Stimulated activated CD8-positive, alpha-beta memory T cell treated with anti-CD3 and anti-CD28 coated beads, Interleukin-4, amount 100 ng/mL, for 48 hours (primary cell): ENCODE results near the gene PHAF1.

ENCODE experiments used
- DNase-seq: peaks from one replicate; pipeline ENCODE4 v3.0.0-alpha.2; 2020

PHAF1 gene

DNA sequence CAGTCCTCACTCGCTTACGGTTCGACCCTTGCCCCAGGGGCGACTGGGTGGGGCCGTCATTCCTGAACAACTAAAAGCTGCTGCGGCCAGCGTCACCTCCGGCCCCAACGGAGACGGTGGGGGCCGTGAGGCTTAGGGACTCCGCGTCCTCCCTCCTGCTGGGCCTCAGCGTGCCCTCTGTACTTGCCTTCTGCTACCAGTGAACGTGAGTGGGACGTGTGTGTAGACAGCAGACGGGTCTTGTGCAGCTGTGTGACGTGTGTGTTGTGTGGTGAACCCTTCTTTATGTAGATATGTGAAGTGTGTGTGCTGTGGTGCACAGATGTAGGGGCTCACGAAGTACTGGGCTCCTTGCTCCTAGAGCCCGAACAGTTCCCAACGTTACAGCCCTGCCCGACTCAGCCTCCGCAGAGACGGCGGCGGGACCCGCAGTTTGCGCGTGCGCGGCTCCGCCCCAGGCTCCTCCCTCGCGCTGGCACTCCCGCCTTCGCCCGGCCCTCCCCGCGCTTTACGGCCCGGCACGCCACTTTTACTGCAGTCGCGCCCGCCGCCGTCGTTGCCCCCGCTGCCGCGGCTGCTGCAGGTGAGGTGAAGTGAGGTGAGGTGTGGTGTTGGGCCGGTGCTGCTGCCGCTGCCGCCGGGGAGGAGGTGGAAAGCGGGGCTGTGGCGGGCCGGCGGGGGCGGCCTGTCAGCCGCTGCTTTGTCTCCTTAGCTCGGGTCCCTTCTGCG, at the start of gene PHAF1:
Gene PHAF1, plus strand, starts transcription at position 535 of the 729 bp plus-strand sequence. CDS start 235 bp downstream, outside the sequence.
- DNase-seq = peak; percentile 99

DNA sequence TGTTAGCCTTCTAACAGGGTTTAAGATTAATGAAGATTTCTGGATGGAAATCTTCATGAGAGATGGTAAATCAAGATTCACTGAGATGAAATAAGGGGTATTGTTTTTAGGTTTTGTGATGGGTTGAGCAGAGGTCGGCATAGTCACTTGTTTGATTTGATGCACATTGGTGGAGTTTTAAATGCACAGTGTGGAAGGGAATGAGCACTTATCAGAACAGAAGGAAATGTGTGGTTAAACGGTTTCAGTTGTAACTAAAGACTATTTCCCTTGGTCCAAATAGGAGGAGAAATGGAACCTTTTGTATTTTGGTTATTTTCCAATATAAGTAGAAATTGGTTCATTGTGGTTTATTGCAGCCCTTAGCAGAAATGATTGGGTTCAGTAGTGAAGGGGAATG, 46.7 kb upstream of the PHAF1 start:
- DNase-seq = no peak

DNA sequence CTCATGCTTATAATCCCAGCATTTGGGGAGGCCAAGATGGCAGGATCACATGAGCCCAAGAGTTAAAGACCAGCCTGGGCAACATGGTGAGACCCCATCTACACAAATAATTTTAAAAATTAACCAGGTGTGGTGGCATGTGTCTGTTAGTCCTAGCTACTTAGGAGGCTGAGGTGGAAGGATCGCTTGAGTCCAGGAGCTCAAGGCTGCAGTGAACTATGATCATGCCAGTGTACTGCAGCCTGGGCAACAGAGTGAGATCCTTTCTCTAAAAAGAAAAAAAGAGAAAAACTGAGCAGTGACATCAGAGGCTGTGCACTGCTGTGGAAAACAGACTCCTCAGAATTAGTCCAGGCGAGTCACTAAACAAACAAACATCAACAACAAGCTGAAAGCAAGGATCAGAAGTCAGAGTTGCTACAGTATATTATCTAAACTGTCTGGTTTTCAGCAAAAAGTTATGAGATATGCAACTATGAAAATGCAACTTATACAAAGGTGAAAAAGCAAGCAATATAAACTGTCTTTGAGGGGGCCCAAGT, 41.5 kb upstream of the PHAF1 start:
- no peak for DNase-seq

DNA sequence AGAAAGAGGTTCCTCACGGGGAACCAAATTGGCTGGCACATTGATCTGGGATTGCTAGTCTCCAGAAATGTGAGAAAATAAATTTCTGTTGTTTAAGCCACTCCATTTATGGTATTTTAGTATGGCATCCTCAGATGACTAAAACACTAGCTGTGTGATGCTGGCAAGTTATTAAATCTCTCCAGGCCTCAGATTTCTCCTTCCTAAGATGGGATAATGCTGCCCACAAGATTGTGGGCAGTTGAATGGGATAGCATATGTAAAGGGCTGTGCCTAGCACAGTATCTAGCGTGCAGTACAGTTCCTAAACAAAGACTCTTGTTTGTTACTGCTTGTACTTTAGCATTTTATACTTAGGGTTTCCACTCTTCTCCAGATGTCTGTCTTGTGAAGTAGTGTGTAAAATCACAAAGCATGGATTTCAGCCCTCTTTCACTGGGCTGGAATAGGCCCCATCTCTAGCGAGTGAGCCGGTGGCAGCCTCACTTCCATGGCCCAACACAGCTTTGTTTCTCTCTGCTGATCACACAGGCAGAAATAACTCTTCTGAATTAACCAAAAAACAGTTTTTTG, 38.2 kb upstream of the PHAF1 start:
- DNase-seq = no peak

DNA sequence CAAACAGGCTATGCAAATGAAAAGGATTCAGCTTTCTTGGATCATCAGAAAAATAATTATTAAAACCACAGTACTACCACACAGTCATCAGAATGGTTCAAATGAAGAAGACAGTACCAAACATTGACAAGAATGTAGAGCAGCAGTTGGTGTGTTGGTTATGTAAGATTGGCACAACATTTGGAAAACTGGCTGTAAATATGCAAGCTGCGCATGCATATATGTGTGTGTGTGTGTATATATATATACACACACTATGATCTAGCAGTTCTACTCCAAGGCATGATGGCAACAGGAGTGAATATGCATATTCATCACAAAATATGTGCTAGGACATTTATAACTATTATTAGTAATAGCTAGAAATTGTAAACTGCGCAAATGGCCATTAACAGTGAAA, 34.4 kb upstream of the PHAF1 start:
- DNase-seq = no peak

DNA sequence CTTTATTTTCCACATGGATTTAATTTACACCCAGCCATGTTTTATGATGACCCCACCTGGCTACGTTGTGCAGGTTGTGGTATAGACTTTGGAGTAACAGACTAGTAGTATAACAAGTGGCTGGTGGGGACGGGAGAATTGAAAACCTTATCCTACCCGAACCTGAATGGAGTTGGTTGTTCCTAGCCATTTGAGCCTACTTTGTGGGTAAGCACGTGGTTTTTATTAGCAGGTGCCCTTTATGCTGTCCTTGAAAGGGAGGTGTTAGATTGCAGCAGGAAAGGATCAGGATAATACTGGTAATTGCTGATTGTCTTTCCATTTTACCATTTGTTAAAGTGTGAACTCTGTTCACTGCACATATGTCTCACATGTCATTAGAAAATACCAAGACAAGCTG, 31.9 kb upstream of the PHAF1 start:
- no peak for DNase-seq

DNA sequence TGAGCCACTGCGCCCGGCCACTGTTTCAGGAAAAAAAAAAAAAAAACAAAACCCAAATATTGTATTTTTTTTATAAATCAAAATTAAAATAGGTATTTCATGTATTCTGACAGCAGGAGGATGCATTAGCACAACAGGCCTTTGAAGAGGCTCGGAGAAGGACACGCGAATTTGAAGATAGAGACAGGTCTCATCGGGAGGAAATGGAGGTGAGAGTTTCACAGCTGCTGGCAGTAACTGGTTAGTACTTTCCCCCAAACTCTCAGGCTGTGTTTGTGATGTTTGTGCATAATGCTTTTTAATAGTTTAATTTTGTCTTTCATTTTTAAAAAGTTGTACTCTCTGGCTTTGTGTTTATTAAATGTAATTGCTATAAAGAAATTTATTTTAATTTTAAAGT, 27.6 kb upstream of the PHAF1 start:
- no peak for DNase-seq

DNA sequence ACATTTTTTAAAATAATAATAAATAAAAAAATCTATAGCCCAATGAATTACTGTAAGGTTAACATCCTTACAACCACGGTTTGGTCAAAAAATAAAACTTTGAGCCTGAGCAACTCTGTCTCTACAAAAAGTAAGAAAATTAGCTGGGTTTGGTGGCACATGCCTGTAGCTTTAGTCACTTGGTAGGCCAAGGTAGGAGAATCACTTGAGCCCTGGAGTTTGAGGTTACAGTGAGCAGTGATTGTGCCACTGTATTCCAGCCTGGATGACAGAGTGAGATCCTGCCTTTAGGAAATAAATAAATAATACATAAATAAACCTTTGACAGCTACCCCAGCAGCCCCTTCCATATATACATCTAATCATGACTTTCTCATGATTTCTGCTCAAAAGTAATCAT, 26.9 kb upstream of the PHAF1 start:
- no peak for DNase-seq

DNA sequence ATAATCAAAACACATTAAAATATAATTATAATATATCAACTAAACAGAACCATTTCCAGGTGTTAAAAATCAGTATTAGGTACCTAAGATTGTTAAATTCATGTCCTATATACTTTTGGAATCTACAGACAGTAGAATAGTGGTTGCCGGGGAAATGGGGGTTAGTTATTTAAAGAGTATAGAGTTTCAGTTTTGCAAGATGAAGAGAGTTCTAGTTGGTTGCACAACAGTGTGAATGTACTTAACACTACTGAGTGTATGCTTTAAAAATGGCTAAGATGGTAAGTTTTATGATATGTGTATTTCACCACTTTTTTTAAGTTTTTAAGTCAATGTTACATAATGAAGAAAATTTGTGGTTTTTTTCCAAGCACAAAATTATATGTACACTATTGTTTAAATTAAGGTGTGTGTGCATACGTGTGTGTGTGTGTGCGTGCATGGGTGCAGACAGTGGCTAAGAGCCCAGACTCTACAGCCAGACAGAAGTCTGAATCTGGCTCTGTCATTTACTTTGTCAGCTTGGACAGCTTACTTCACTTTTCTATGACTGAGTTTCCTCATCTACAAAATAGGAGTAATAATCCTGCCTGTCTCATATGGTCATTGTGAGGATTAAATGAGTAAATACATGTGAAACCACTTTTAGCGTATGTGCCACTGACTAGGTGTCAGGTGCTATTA, 25.3 kb upstream of the PHAF1 start:
- DNase-seq = no peak

DNA sequence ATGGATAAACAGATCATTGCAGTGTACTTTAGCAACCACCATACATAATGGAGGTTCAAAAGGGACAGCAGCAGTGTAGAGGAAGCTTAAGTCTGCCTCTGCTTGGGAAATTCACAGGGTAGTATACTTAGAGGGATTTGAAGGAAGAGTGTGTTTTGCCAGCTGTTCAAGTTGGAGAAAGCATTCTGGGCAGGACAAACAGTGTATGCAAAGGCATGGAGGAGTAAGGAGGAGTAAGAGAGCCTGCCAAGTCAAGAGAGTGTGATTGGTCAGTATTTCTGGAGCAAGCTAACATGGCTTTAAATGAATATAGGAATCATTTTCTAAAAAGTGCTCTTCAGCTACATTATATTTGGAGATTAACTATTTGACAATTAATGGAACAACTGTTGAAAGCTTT, 22.9 kb upstream of the PHAF1 start:
- no peak for DNase-seq

DNA sequence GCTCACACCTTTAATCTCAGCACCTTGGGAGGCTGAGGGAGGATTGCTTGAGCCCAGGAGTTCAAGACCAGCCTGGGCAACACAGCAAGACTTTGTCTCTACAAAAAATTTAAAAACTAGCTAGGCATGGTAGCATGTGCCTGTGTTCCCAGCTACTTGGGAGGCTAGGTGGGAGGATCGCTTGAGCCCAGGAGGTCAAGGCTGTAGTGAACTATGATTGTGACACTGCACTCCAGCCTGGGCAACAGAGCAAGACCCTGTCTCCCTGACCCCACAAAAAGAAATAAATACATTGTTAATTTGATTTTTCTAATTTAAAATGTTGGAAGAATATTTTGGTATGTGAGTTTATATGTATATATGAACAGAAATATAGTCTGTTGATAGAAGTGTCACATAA, 22.4 kb upstream of the PHAF1 start:
- DNase-seq = no peak

DNA sequence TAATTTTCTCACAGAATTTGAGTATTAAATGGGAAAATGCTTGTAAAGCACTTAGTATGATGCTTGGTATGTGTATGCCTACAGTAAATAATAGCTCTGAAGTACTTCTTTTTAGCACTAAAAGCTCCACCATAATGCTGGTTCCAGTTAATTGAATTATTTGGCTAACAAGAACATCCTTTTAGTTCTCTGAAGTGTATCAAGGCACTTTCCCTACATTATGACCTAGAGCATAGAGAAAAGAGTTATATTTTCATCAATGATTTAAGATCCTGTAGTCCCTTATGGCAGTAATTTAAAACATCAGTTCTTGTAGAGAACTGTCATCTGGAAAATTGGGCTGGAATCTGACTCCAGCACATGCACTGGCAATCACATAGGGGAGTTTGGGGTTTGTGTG, 21.9 kb upstream of the PHAF1 start:
- DNase-seq = no peak

DNA sequence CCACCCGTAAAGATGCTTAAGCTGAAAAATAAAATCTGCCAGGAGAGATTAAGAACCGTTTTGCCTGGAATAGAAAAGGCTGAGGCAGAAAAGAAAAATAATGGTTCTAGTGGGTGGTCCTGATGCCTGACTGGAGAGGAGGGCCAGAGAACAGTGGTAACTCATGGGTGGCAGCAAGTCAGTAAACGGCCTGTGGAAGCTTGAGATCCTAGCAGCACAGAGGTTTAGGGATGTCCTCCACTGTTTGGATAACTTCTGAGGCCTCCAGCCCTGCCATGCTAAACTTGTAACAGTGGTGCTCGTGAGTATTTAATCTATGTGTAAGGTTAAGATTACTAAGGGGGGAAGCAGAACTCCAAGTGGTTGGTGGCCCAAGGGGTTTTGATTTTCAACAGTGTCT, 21.2 kb upstream of the PHAF1 start:
- no peak for DNase-seq

DNA sequence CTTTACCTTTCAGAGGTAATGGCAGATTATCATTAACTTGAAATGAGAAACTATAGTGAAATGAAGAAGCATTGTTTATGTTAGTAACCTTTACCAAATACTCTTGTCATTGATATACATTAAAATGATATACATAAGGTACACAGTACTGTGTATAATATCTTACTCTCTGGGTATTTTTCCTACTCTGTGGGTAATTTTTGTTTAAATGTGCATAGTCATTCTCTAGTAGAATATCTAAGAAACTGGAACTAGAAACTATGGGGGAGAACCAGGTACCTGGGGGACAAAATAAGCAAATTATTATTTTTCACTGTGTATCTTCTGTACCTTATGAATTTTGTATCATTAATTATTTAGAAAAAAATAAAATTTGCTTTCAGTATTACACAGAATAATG, 20.6 kb upstream of the PHAF1 start:
- DNase-seq = no peak

DNA sequence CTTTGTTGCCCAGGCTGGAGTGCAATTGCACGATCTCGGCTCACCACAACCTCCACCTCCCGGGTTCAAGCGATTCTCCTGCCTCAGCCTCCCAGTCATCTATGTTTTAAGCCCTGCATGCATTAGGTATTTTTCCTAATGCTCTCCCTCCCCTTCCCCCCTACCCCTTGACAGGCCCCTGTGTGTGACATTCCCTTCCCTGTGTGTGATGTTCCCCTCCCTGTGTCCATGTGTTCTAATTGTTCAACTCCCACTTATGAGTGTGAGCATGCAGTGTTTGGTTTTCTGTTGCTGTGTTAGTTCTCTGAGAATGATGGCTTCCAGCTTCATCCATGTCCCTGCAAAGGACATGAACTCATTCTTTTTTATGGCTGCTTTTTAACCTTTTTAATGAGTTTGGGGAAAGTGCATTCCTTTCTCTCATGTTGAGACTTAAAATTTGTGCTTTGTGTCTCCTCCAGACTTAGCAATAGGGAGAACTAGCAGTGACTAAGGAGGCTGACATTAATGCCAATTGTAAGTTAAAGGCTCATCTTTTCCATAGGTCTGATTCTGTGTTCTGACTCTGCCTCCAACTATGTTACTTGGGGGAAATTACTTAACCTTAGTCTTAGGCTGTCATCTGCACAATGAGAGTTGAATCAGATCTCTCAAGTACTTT, 17.7 kb upstream of the PHAF1 start:
- DNase-seq = no peak

DNA sequence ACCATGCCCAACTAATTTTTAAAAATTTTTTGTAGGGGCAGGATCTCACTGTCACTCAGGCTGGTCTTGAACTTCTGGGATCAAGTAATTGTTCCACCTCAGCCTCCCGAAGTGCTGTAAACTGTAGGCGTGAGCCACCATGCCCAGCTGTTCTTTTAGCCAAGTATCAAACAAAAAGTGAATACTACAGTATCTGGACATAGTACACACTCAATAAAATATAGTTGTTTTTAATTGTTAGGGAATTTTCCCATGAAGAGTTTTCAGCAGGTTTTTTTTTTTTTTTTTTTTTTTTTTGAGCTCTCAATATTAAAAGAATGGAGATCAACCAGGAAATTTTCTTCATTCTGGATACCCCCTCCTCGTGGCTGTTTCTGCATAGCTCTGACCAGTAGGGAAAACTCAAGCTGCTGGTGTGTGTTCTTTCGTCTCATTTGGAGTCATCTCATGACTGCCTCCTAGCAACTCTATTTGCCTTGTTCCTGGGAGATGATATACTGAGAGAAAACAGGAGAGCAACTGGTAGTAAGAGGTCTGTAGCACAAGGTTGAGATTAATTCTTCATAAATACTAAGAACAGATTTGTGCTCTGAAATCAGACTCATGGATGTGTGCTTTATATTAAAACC, 16.5 kb upstream of the PHAF1 start:
- DNase-seq = no peak

DNA sequence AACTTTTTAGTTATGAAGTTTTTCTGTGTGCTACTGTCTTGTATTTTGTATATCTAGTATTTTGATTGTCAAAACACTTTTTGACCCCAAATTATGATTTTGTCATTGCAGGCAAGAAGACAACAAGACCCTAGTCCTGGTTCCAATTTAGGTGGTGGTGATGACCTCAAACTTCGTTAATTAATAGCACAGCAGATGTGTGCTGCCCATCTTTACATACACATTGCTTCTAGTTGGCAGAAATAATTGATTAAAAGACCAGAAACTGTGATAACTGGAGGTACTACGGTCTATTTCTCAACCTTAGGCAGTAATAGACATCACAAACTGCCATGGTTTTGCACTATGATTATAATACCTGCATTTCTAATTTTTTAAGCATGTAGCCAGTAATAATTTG, 11.1 kb upstream of the PHAF1 start:
- no peak for DNase-seq

DNA sequence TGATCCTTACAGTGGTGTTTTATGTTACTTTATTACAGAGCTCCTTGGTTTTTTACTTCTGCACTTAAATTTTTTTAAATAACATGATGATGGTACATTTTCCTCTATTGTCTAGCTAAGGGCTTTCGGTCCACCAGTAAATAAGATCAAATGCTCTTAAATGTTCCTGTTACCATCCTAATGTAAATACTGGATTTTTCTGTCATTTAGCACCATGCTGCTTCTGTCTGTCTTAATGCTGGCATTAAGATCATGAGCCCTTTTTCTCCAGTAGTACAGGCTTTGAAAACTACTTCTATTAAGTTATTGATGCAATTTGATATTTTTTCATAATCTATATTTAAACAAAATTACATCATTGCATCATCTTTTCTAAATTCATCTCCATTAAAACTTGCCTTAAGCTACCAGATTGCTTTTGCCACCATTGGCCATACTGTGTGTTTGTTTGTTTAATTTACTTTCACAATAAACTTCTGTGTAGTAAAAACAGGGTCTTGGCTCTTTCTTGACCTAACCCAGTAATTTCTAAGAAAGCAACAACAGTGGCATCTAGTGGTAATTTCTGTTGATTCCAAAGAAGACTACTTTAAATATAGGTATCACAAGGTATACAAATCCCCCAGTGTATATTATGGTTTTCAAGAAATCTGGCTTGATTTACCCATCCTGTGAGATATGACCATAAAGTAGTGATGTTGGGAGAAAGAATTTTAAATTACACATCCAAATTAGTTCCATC, 9.0 kb upstream of the PHAF1 start:
- DNase-seq = no peak

DNA sequence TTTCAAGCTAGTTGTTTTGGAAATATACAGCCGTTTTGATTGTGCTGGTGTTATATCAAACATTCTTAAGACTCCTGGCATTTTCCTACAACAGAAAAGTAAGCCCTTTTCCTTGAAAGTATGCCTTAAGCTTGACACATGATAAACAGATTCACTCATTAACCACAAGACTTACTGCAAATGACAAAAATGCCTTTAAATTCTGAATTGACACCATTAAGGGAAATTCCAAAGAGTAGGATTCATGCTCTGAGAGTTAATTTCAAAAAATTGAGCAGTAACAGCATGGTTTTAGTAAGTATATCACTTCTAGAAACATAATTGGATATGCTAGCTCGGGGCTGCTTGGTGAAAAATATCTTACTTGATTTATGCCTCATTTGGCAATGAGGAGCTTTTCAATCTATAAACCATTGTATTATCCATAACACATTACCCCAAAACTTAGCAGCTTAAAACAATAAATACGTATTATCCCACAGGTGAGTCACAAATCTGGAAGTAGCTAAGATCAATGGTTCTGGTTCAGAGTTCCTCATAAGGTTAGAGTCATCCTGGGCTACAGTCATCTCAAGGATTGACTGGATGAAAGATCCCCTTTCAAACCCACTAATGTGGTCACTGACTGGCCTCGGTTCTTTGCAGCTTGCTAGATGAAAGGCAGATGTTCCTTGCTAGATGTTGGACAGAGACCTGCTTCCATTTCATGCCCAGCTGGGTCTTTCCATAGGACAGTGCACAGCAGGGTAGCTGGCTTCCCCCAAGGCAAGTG, 8.2 kb upstream of the PHAF1 start:
- DNase-seq = peak; percentile 37

DNA sequence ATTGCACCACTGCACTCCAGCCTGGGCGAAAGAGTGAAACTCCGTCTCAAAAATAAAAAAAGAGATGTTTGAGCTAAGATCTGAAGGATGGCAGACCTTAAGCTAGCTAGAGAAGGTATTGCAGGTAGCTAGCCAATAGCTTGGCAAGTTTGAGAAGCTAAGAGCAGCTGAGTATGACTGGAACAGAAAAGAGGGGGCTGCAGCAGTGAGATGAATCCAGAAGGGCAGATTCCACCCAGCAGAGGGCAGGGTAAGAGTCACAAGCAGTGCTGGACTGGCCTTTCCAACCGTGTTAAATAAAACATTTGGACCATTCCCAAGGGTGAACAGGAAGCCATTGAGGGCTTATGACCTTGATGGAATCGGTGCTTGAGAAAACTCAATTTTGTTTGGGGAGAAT, 5.7 kb upstream of the PHAF1 start:
- no peak for DNase-seq

DNA sequence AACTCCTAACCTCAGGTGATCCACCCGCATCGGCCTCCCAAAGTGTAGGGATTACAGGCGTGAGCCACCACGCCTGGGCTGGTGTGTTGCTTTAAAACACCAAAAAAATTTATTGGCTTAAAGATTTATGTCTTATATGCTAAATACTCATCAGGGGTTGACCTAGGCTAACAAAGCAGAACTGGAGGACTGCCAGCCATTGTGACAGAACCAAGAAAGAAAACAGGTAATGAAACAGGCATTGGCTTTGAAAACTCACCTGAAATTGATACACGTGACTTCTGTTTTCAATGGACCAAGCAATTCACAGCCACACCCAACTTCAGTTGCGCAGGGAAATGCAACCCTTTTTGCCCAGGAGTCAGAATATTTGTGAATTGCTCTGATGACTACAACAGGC, 4.9 kb upstream of the PHAF1 start:
- no peak for DNase-seq

DNA sequence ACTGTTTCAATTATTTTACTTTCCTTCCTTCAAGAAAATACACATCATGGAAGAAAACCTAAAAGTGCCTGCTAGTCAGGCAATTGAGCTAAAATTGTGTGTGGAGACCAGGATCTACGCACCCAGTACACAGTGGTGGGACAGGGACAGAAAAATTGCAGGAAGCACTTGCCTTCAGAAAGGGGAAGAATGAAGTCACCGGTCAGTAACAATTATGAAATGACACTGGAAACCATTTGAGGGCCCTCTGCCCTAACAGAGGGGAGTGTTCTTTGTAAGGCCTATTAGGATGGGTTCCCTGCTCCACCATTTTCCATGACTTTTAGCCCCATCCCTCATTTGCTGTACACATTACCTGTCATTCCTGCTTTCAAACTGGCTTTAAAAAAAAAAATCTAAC, 4.5 kb upstream of the PHAF1 start:
- DNase-seq = no peak
